ENCODE data around the gene ZRANB1. TPM values are rescaled to one million over a fixed set of nuclear protein-coding genes. Genes with fewer than 3 reads are reported as not detected.

Gene ZRANB1
- polyA plus RNA-seq, 1 experiment = 9.3 TPM

DNA sequence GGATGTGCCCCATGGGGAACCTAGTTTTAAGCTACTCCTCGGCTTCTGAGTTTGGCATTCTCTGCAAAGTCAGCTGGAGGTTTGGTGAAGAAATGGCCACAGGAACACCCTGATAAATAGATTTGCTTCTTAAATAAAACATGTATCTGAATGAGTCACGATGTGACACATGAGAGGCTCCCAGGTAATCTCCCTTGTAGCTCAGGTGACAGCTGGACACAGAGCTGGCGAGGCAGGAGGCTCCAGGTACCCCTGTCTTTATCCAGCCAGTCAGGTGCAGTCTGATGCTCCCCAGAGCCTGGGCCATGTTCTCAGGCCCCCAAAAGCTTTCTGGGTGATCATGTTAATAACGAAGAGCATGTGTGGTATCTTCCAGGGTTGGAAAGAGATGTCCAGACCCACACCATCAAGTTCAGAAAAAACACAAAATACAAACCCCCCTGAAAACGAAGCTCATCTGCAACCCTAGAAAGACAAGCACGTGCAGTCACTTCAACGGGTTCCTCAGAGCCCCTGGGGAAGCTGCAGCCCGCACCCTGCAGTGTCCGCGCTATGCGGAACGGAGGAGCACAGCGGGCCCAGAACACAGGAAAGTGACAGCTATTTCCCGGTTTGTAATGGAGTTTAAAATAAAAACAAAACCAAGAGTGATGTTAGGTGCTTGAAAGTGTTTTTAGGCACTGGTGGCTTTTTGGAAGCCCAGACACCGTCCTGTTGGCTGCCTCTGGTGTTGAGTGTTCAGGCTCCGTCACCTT lies 69.4 kb downstream of the ZRANB1 start:
- ChIA-PET CTCF (interaction anchor here (0.9 to 3.2 kb wide), 4 partner anchors 9 to 37 kb away, joined by 3 to 13 read pairs (median 4); no protein-coding TSS in a partner anchor), POLR2A (no interaction called here)
- Histone ChIP-seq H3K27me3 (ENCODE audit: control insufficient read depth, insufficient read depth, low read length) (no peaks in the 10 kb centered on the region), H3K4me3 (ENCODE audit: low read depth, low read length) (no peak overlapping the region), H3K36me3 (ENCODE audit: control insufficient read depth, insufficient read depth, low read length) (peaks cover 3% of the 10 kb centered on the region)
- TF ChIP-seq, protein P1, sequence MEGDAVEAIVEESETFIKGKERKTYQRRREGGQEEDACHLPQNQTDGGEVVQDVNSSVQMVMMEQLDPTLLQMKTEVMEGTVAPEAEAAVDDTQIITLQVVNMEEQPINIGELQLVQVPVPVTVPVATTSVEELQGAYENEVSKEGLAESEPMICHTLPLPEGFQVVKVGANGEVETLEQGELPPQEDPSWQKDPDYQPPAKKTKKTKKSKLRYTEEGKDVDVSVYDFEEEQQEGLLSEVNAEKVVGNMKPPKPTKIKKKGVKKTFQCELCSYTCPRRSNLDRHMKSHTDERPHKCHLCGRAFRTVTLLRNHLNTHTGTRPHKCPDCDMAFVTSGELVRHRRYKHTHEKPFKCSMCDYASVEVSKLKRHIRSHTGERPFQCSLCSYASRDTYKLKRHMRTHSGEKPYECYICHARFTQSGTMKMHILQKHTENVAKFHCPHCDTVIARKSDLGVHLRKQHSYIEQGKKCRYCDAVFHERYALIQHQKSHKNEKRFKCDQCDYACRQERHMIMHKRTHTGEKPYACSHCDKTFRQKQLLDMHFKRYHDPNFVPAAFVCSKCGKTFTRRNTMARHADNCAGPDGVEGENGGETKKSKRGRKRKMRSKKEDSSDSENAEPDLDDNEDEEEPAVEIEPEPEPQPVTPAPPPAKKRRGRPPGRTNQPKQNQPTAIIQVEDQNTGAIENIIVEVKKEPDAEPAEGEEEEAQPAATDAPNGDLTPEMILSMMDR (IDR thresholded peaks at IDR 0.05; ENCODE audit: insufficient read depth, low read depth, low read length) = no peak
- DNase-seq (ENCODE audit: low read depth) = no peak

DNA sequence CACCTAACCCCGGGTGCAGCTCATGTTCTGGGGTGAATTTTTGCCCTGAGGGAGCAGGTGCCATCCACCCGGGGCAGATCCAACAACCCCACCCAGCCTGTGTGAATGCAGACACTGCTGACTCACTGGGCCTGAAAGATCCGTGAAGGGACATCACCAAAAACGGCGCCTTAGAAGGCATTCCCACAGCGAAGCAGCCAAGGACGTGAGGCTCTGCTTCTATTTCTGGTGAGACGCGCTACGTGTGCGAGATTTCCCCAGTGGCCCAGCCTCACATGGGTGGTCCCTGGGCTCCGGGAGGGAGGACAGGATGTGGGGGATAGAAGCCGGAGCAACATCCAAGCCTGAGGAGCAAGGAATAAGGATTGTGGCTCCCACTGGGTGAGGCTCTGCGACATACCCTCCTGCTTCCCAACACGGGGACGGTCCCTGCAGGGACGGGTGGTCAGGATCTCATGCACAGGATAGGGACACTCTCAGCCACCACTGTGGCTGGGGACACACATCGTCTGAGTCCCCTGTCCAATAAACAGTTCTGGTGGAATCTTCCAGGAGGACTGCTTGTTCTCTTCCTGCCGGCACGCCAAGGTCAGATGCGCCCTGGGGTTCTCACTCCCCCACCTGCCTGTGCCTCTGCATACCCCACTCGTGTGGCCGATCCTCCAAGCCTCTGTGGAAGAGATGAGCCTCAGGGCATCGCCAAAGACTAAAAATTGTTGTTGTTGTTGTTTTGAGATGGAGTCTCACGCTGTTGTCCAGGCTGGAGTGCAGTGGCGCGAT lies 70.2 kb downstream of the ZRANB1 start:
- H3K27me3 ChIP-seq (ENCODE audit: control insufficient read depth, insufficient read depth, low read length) = no peaks in the 10 kb centered on the region
- DNase-seq (ENCODE audit: low read depth) = no peak
- POLR2A ChIA-PET = no interaction called here
- H3K36me3 ChIP-seq (ENCODE audit: control insufficient read depth, insufficient read depth, low read length) = peaks cover 6% of the 10 kb centered on the region
- CTCF ChIA-PET = interaction anchor here (0.9 kb wide), 1 partner anchor 20 kb away, joined by 3 read pairs; no protein-coding TSS in a partner anchor
- H3K4me3 ChIP-seq (ENCODE audit: low read depth, low read length) = no peak overlapping the region
- TF ChIP-seq, protein P1 (IDR thresholded peaks at IDR 0.05; ENCODE audit: insufficient read depth, low read depth, low read length) = no peak

DNA sequence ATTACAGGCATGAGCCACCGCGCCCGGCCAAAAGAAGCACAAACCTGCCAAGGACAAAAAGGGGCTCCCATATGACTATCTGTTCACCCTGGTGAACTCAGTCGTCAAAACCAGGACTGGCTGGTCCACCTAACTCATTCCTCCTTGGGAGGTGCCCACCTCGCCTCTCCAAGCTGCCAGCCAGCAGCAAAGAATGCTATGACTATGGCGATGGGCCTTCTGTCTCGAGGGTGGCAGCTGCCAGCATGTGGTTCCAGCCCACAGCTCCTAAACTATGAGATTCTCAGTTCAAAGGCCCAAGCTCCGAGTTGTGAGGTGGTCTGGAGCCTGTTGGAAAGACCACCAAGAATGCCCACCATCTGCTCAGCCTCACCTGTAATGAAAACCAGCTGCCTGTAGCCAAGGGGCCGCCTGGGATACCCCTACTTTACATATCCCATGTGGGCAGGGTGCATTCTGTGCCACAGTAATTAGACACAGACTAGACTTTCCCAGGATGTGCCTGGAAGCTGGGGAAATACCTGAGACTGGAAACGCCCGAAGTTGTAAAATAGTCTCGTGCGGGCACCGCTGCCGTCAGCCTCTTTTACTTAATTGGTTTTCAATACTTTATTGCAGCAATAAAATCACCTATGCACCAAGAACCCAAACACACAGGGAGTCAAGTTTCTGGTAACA lies 71.1 kb downstream of the ZRANB1 start:
- H3K36me3 ChIP-seq (ENCODE audit: control insufficient read depth, insufficient read depth, low read length) = peaks cover 7% of the 10 kb centered on the region
- POLR2A ChIA-PET = no interaction called here
- TF ChIP-seq, protein P1 (IDR thresholded peaks at IDR 0.05; ENCODE audit: insufficient read depth, low read depth, low read length) = no peak
- H3K4me3 ChIP-seq (ENCODE audit: low read depth, low read length) = no peak overlapping the region
- CTCF ChIA-PET = interaction anchor here (1.2 to 1.5 kb wide), 2 partner anchors 15 to 20 kb away, joined by 3 to 4 read pairs; no protein-coding TSS in a partner anchor
- no peak for DNase-seq (ENCODE audit: low read depth)
- no peaks in the 10 kb centered on the region for H3K27me3 ChIP-seq (ENCODE audit: control insufficient read depth, insufficient read depth, low read length)

DNA sequence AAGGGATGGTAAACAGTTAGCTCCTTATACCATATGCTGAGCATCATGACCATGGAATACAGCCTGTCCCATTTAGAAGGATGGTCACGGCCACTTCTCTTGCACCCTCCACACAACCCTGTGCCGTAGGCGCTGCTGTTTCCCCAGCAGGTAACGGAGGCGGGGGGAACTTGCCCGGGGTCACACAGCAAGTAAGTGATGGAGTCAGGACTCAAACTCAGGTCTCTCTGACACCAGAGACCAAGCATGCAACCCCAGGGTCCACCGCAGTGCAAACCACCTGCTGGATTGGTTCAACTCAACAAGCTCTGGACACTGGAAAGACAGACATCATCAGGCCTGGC lies 71.6 kb downstream of the ZRANB1 start:
- H3K27me3 ChIP-seq (ENCODE audit: control insufficient read depth, insufficient read depth, low read length) = no peaks in the 10 kb centered on the region
- ChIA-PET POLR2A (no interaction called here), CTCF (interaction anchor here (1.2 to 1.5 kb wide), 2 partner anchors 15 to 21 kb away, joined by 3 to 4 read pairs; no protein-coding TSS in a partner anchor)
- no peak overlapping the region for H3K4me3 ChIP-seq (ENCODE audit: low read depth, low read length)
- DNase-seq (ENCODE audit: low read depth) = no peak
- TF ChIP-seq, protein P1 (IDR thresholded peaks at IDR 0.05; ENCODE audit: insufficient read depth, low read depth, low read length) = no peak
- H3K36me3 ChIP-seq (ENCODE audit: control insufficient read depth, insufficient read depth, low read length) = peaks cover 7% of the 10 kb centered on the region

Data from BJ (cell line).